Measurements from ENCODE around the gene PCDHGA10.
"Not testable (repeated sequence)": the region's sequence is repeated elsewhere in the genome, so short reads cannot be mapped to it uniquely, and the experiment has no call there.

The PCDHGA10 gene

GRCh38 chr5:141389153-141390042 lies 23.4 kb upstream of the PCDHGA10 start:
- in situ Hi-C loops (cut with HindIII; ENCODE audit: low pct_ligation_motif_present, low pct_unique_long_range_greater_than_20kb, low sequenced_read_pairs) = no loop called here
- no peak for DNase-seq

GRCh38 chr5:141392429-141393198 lies 20.2 kb upstream of the PCDHGA10 start, which contains the start of gene PCDHGA8:
TSS of gene PCDHGA8 (plus strand) at chr5:141392633. CDS start at chr5:141392814, 181 bp downstream.
- in situ Hi-C loops (cut with HindIII; ENCODE audit: low pct_ligation_motif_present, low pct_unique_long_range_greater_than_20kb, low sequenced_read_pairs) = no loop called here
- DNase-seq = no peak

- in situ Hi-C loops (cut with HindIII; ENCODE audit: low pct_ligation_motif_present, low pct_unique_long_range_greater_than_20kb, low sequenced_read_pairs) = no loop called here
- DNase-seq = no peak
Measured at GRCh38 chr5:141393267-141393666, 19.5 kb upstream of the PCDHGA10 start.

- in situ Hi-C loops (cut with HindIII; ENCODE audit: low pct_ligation_motif_present, low pct_unique_long_range_greater_than_20kb, low sequenced_read_pairs); DNase-seq: not testable (repeated sequence)
Measured at GRCh38 chr5:141394401-141395187, 18.2 kb upstream of the PCDHGA10 start.

- in situ Hi-C loops (cut with HindIII; ENCODE audit: low pct_ligation_motif_present, low pct_unique_long_range_greater_than_20kb, low sequenced_read_pairs); DNase-seq: not testable (repeated sequence)
Measured at GRCh38 chr5:141397756-141398551, 14.8 kb upstream of the PCDHGA10 start, which contains the start of gene PCDHGB5. TSS of gene PCDHGB5 (plus strand) at chr5:141397947. CDS start at chr5:141398128, 181 bp downstream.

GRCh38 chr5:141398608-141399007 lies 14.2 kb upstream of the PCDHGA10 start:
- in situ Hi-C loops (cut with HindIII; ENCODE audit: low pct_ligation_motif_present, low pct_unique_long_range_greater_than_20kb, low sequenced_read_pairs) = no loop called here
- DNase-seq = no peak

- no peak for DNase-seq
- in situ Hi-C loops (cut with HindIII; ENCODE audit: low pct_ligation_motif_present, low pct_unique_long_range_greater_than_20kb, low sequenced_read_pairs) = no loop called here
Measured at GRCh38 chr5:141399555-141400258, 13.1 kb upstream of the PCDHGA10 start.

GRCh38 chr5:141402553-141403243 lies 10.1 kb upstream of the PCDHGA10 start, which contains the start of gene PCDHGA9:
TSS of gene PCDHGA9 (plus strand) at chr5:141402778. CDS start at chr5:141402953, 175 bp downstream.
- DNase-seq = no peak
- in situ Hi-C loops (cut with HindIII; ENCODE audit: low pct_ligation_motif_present, low pct_unique_long_range_greater_than_20kb, low sequenced_read_pairs) = no loop called here

GRCh38 chr5:141403387-141403786 lies 9.4 kb upstream of the PCDHGA10 start:
- in situ Hi-C loops (cut with HindIII; ENCODE audit: low pct_ligation_motif_present, low pct_unique_long_range_greater_than_20kb, low sequenced_read_pairs) = no loop called here
- no peak for DNase-seq

GRCh38 chr5:141407790-141408505 lies 4.8 kb upstream of the PCDHGA10 start, which contains the start of gene PCDHGB6:
TSS of gene PCDHGB6 (plus strand) at chr5:141408021. CDS start at chr5:141408203, 182 bp downstream.
- in situ Hi-C loops (cut with HindIII; ENCODE audit: low pct_ligation_motif_present, low pct_unique_long_range_greater_than_20kb, low sequenced_read_pairs); DNase-seq: not testable (repeated sequence)

- in situ Hi-C loops (cut with HindIII; ENCODE audit: low pct_ligation_motif_present, low pct_unique_long_range_greater_than_20kb, low sequenced_read_pairs) = no loop called here
- no peak for DNase-seq
Measured at GRCh38 chr5:141409598-141410306, 3.0 kb upstream of the PCDHGA10 start.

- DNase-seq = no peak
- in situ Hi-C loops (cut with HindIII; ENCODE audit: low pct_ligation_motif_present, low pct_unique_long_range_greater_than_20kb, low sequenced_read_pairs) = no loop called here
Measured at GRCh38 chr5:141411575-141411974, 1.2 kb upstream of the PCDHGA10 start.

- in situ Hi-C loops (cut with HindIII; ENCODE audit: low pct_ligation_motif_present, low pct_unique_long_range_greater_than_20kb, low sequenced_read_pairs) = no loop called here
- no peak for DNase-seq
Measured at GRCh38 chr5:141413540-141414069, 818 bp downstream of the PCDHGA10 start.

GRCh38 chr5:141414548-141415274 lies 1.9 kb downstream of the PCDHGA10 start:
- in situ Hi-C loops (cut with HindIII; ENCODE audit: low pct_ligation_motif_present, low pct_unique_long_range_greater_than_20kb, low sequenced_read_pairs); DNase-seq: not testable (repeated sequence)

GRCh38 chr5:141415275-141415618 lies 2.5 kb downstream of the PCDHGA10 start:
- DNase-seq; in situ Hi-C loops (cut with HindIII; ENCODE audit: low pct_ligation_motif_present, low pct_unique_long_range_greater_than_20kb, low sequenced_read_pairs): not testable (repeated sequence)
